HUES6 (cell line): ENCODE data around the gene EAPP.
"Not testable (repeated sequence)": the region's sequence is repeated elsewhere in the genome, so short reads cannot be mapped to it uniquely, and the experiment has no call there.

Experiments
- H3K27ac ChIP-seq: 2 replicates; pipeline ENCODE4 v1.7.0; 2013; ENCODE audit warnings: low read depth, mild to moderate bottlenecking, low read length, inconsistent platforms
- H3K27me3 ChIP-seq: 2 replicates; pipeline ENCODE4 v1.6.1; 2013; ENCODE audit warnings: low read length; ENCODE audit not compliant: control insufficient read depth, insufficient read depth
- H3K36me3 ChIP-seq: 2 replicates; pipeline ENCODE4 v1.6.1; 2013; ENCODE audit warnings: low read length; ENCODE audit not compliant: control insufficient read depth, insufficient read depth
- H3K4me1 ChIP-seq: 2 replicates; pipeline ENCODE4 v1.6.1; 2013; ENCODE audit warnings: low read length; ENCODE audit not compliant: control insufficient read depth, insufficient read depth
- H3K4me3 ChIP-seq: 2 replicates; pipeline ENCODE4 v1.5.1; 2013; ENCODE audit warnings: low read depth, low read length
- H3K9ac ChIP-seq: one replicate; pipeline ENCODE4 v1.6.1; 2013; ENCODE audit warnings: mild to moderate bottlenecking, low read length
- H3K9me3 ChIP-seq: 2 replicates; pipeline ENCODE4 v1.6.1; 2013; ENCODE audit warnings: low read depth, low read length; ENCODE audit not compliant: control insufficient read depth, insufficient read depth

The EAPP gene

GRCh38 chr14:34555583-34556497, 16.3 kb upstream of the EAPP start:
- H3K4me1 ChIP-seq, H3K27ac ChIP-seq, H3K4me3 ChIP-seq, H3K27me3 ChIP-seq, H3K9ac ChIP-seq, H3K9me3 ChIP-seq, H3K36me3 ChIP-seq: not testable (repeated sequence)

GRCh38 chr14:34554540-34555250, 15.2 kb upstream of the EAPP start:
- no peak overlapping the region for H3K27ac ChIP-seq
- no peaks in the 10 kb centered on the region for H3K36me3 ChIP-seq
- peaks cover 6% of the 10 kb centered on the region; the same call in 1 of the 2 replicates for H3K4me1 ChIP-seq
- H3K27me3 ChIP-seq = no peaks in the 10 kb centered on the region
- H3K9ac ChIP-seq = no peak overlapping the region
- no peaks in the 10 kb centered on the region for H3K9me3 ChIP-seq
- no peak overlapping the region for H3K4me3 ChIP-seq

GRCh38 chr14:34549276-34549966, 9.9 kb upstream of the EAPP start:
- not testable (repeated sequence) for H3K27me3 ChIP-seq, H3K27ac ChIP-seq, H3K4me3 ChIP-seq, H3K9me3 ChIP-seq, H3K36me3 ChIP-seq, H3K4me1 ChIP-seq, H3K9ac ChIP-seq

DNA sequence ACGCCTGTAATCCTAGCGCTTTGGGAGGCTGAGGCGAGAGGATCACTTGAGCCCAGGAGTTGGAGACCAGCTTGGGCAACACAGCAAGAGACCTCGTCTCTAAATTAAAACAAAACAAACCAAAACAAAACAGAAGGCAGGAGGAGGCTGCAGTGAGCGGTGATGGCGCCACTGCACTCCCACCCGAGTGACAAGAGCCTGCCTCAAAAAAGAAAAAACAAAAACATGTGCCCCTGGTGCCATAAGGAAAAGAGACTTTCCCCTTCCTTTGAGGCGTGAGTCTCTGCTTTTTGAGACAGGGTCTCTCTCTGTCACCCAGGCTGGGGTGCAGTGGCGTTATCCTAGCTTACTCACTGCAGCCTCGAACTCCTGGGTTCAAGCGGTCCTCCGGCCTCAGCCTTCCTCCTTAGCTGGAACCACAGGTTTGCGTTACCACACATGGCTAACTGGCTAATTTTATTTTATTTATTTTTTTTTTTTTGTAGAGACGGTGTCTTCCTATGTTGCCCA, 9.0 kb upstream of the EAPP start:
- no peak overlapping the region for H3K27ac ChIP-seq

GRCh38 chr14:34547136-34547520, 7.6 kb upstream of the EAPP start:
- H3K4me3 ChIP-seq, H3K9me3 ChIP-seq, H3K27ac ChIP-seq, H3K36me3 ChIP-seq, H3K9ac ChIP-seq, H3K4me1 ChIP-seq, H3K27me3 ChIP-seq: not testable (repeated sequence)

More for the DNA sequence above, 9.0 kb upstream of the EAPP start:
- no peak overlapping the region for H3K9ac ChIP-seq
- H3K4me3 ChIP-seq = no peak overlapping the region
- H3K4me1 ChIP-seq = no peaks in the 10 kb centered on the region
- H3K36me3 ChIP-seq = no peaks in the 10 kb centered on the region
- no peaks in the 10 kb centered on the region for H3K27me3 ChIP-seq
- no peaks in the 10 kb centered on the region for H3K9me3 ChIP-seq

GRCh38 chr14:34546272-34547135, 7.0 kb upstream of the EAPP start:
- not testable (repeated sequence) for H3K4me3 ChIP-seq, H3K4me1 ChIP-seq, H3K36me3 ChIP-seq, H3K27me3 ChIP-seq, H3K27ac ChIP-seq, H3K9ac ChIP-seq, H3K9me3 ChIP-seq

DNA sequence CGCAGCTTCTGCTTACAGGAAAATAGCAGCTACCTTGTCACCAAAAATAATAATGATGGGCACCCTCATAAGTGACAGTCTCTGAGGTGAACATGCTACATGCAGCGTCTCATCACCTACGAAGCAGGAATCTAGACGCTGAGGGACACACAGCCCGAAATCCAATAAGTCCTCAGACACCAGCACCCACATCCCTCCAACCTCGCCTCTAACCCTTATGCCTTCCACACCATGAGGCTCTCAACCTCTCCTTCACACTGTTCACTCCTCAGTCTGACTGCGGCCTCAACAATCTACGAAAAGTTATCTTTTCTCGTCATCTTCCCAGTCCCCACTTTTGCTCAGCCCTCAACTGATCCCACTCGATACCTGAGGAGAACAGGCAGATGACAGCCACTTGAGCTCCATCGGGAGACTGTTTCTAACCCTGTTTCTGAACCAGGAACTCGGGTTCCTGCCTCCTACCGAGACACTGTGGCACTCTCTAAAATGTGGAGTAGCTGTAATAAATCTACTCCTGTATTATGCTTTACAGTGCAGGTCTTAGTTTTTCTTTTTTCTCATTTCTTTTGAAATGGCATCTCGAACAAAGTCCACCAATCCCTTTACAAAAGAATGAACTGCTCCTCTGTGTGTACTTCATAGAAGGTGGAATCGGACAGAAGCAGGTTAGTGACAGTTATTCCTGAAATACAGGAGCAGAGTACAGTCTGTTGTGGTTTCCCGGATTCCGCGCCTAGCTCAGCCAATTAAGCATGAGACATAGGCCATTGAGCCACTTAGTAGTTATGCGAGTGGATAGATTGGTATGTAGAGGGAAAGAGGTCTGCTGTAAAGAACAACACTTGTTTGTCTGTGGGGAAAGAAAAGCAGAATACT, 919 bp upstream of the EAPP start:
- not testable (repeated sequence) for H3K4me1 ChIP-seq, H3K27me3 ChIP-seq, H3K9me3 ChIP-seq, H3K36me3 ChIP-seq
- Histone ChIP-seq H3K9ac (peak overlapping the region; percentile 49), H3K27ac (peak overlapping the region; percentile 70; the same call in 1 of the 2 replicates), H3K4me3 (peak overlapping the region; percentile 82)

DNA sequence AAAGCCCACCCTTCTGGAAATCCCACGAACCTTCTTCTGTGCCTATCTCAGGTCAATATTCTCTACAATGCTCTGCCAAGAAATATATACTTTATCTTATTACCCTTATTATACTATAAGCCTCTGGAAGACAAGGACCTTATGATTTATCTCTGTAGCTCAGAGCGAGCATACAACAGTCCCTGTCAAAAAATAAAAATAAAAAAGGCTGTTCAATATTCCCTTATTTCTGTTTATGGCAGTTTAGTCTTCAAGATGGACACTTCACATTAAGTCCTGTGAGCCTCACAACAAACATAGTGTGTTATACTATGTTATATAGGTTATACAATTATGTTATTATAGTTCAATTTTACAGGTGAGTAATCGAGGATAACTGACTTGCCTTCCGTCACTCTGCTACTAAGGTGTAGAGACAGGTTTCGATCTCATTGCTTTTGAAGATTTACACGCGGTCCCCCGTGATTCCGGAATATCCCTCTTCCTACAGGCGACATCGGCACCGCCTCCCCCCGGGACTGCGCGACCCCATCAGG, 562 bp downstream of the EAPP start:
- Histone ChIP-seq H3K9ac (peak overlapping the region; percentile 83), H3K27me3 (no peaks in the 10 kb centered on the region), H3K27ac (peak overlapping the region; percentile 60), H3K36me3 (peaks cover 12% of the 10 kb centered on the region), H3K4me3 (peak overlapping the region; percentile 82), H3K9me3 (no peaks in the 10 kb centered on the region), H3K4me1 (peaks cover 4% of the 10 kb centered on the region)

DNA sequence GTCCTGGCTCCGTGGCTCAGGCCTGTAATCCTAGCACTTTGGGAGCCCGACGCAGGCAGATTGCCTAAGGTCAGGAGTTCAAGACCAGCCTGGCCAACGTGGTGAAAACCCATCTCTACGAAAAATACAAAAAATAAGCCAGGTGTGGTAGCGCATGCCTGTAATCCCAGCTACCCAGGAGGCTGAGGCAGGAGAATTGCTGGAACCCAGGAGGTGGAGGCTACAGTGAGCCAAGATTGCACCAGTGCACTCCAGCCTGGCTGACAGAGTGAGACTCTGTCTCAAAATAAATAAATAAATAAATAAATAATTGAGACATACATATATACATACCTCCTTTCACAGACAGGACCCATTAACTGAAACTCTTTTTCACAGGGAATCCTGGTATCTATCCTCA, 1.4 kb downstream of the EAPP start:
- H3K9ac ChIP-seq, H3K27ac ChIP-seq, H3K9me3 ChIP-seq, H3K27me3 ChIP-seq, H3K4me1 ChIP-seq: not testable (repeated sequence)
- Histone ChIP-seq H3K36me3 (peaks cover 20% of the 10 kb centered on the region), H3K4me3 (peak overlapping the region; percentile 82; the same call in 1 of the 2 replicates)
